SK-N-SH treated with all-trans-retinoic acid at 6 μM for 48 hours (cell line): ENCODE results near the gene FMO5.

Source experiments
- ATAC-seq: fragments of 200-7000 bp; cut with Tn5 transposase; 3 replicates; pipeline ENCODE4 v1.9.1; 2020; ENCODE audit warnings: mild to moderate bottlenecking, moderate library complexity
- ARNTL ChIP-seq: fragments of 450-650 bp; formaldehyde crosslinking; IDR thresholded peaks from 2 replicates; pipeline ENCODE4 v1.5.0; 2020; ENCODE audit warnings: low read depth, mild to moderate bottlenecking, moderate library complexity, borderline replicate concordance
- BACH2 ChIP-seq: fragments of 250-450 bp; sonication (Bioruptor Pico); IDR thresholded peaks from 2 replicates; pipeline ENCODE4 v1.9.0; 2021; ENCODE audit warnings: mild to moderate bottlenecking, borderline replicate concordance
- CSDC2 ChIP-seq: fragments of 250-450 bp; sonication (Bioruptor Pico); IDR thresholded peaks from 2 replicates; pipeline ENCODE4 v1.5.0; 2020; ENCODE audit warnings: mild to moderate bottlenecking, moderate library complexity
- ESRRG ChIP-seq: fragments of 250-450 bp; sonication (Bioruptor Pico); IDR thresholded peaks from 2 replicates; pipeline ENCODE4 v1.6.1; 2021; ENCODE audit warnings: mild to moderate bottlenecking
- GLIS3 ChIP-seq: fragments of 250-450 bp; sonication (Bioruptor Pico); IDR thresholded peaks from 2 replicates; pipeline ENCODE4 v1.5.0; 2020; ENCODE audit warnings: mild to moderate bottlenecking, moderate library complexity
- ISL1 ChIP-seq: fragments of 250-450 bp; sonication (Bioruptor Pico); IDR thresholded peaks from 2 replicates; pipeline ENCODE4 v2.1.2; 2022; ENCODE audit warnings: mild to moderate bottlenecking, moderate library complexity
- OSR1 ChIP-seq: fragments of 250-450 bp; sonication (Bioruptor Pico); IDR thresholded peaks from 2 replicates; pipeline ENCODE4 v1.8.0; 2022; ENCODE audit warnings: moderate library complexity, mild to moderate bottlenecking, inconsistent platforms
- PPARA ChIP-seq: fragments of 250-450 bp; sonication (Bioruptor Pico); IDR thresholded peaks from 2 replicates; pipeline ENCODE4 v1.5.0; 2020; ENCODE audit warnings: mild to moderate bottlenecking, borderline replicate concordance
- RARB ChIP-seq: fragments of 250-450 bp; sonication (Bioruptor Pico); IDR thresholded peaks from 2 replicates; pipeline ENCODE4 v1.8.0; 2021; ENCODE audit warnings: mild to moderate bottlenecking, moderate library complexity
- SNAI2 ChIP-seq: fragments of 250-450 bp; sonication (Bioruptor Pico); IDR thresholded peaks from 2 replicates; pipeline ENCODE4 v1.5.0; 2020; ENCODE audit warnings: mild to moderate bottlenecking, moderate library complexity
- TCF4 ChIP-seq: fragments of 250-450 bp; sonication (Bioruptor Pico); IDR thresholded peaks from 2 replicates; pipeline ENCODE4 v1.8.0; 2021; ENCODE audit warnings: mild to moderate bottlenecking, moderate library complexity, borderline replicate concordance
- TOX ChIP-seq: fragments of 250-450 bp; sonication (Bioruptor Pico); IDR thresholded peaks from 2 replicates; pipeline ENCODE4 v1.8.0; 2021; ENCODE audit warnings: mild to moderate bottlenecking, moderate library complexity, borderline replicate concordance
- ZFP3 ChIP-seq: fragments of 250-450 bp; sonication (Bioruptor Pico); IDR thresholded peaks from 2 replicates; pipeline ENCODE4 v1.5.0; 2020; ENCODE audit warnings: mild to moderate bottlenecking, moderate library complexity
- ZFP30 ChIP-seq: fragments of 450-650 bp; formaldehyde crosslinking; IDR thresholded peaks from 2 replicates; pipeline ENCODE4 v1.5.0; 2022; ENCODE audit warnings: mild to moderate bottlenecking, moderate library complexity
- ZNF565 ChIP-seq: fragments of 450-650 bp; formaldehyde crosslinking; conservative IDR thresholded peaks from 2 replicates; pipeline ENCODE4 v1.5.0; 2020; ENCODE audit warnings: low read depth, mild to moderate bottlenecking, moderate library complexity
- ZNF70 ChIP-seq: fragments of 450-650 bp; formaldehyde crosslinking; IDR thresholded peaks from 2 replicates; pipeline ENCODE4 v1.5.0; 2020; ENCODE audit warnings: mild to moderate bottlenecking, moderate library complexity
- ZNF8 ChIP-seq: fragments of 450-650 bp; formaldehyde crosslinking; IDR thresholded peaks from 2 replicates; pipeline ENCODE4 v1.5.0; 2020; ENCODE audit warnings: mild to moderate bottlenecking, moderate library complexity
- TF ChIP-seq, protein P1 (sequence below): fragments of 250-450 bp; sonication (Bioruptor Pico); IDR thresholded peaks from 2 replicates; pipeline ENCODE4 v1.8.0; 2021; ENCODE audit warnings: low read depth, mild to moderate bottlenecking, moderate library complexity, borderline replicate concordance
- TF ChIP-seq, protein P2 (sequence below): fragments of 250-450 bp; sonication (Bioruptor Pico); IDR thresholded peaks from 2 replicates; pipeline ENCODE4 v1.8.0; 2020; ENCODE audit warnings: mild to moderate bottlenecking, moderate library complexity, borderline replicate concordance
- TF ChIP-seq, protein P3 (sequence below): fragments of 250-450 bp; sonication (Bioruptor Pico); IDR thresholded peaks from 2 replicates; pipeline ENCODE4 v1.5.0; 2020; ENCODE audit warnings: mild to moderate bottlenecking, moderate library complexity
- TF ChIP-seq, protein P4 (sequence below): fragments of 250-450 bp; sonication (Bioruptor Pico); IDR thresholded peaks from 2 replicates; pipeline ENCODE4 v1.5.1; 2020; ENCODE audit warnings: low read depth, mild to moderate bottlenecking, moderate library complexity
- TF ChIP-seq, protein P5 (sequence below): fragments of 250-450 bp; sonication (Bioruptor Pico); IDR thresholded peaks from 2 replicates; pipeline ENCODE4 v1.5.1; 2021; ENCODE audit warnings: mild to moderate bottlenecking, moderate library complexity

FMO5 gene

DNA sequence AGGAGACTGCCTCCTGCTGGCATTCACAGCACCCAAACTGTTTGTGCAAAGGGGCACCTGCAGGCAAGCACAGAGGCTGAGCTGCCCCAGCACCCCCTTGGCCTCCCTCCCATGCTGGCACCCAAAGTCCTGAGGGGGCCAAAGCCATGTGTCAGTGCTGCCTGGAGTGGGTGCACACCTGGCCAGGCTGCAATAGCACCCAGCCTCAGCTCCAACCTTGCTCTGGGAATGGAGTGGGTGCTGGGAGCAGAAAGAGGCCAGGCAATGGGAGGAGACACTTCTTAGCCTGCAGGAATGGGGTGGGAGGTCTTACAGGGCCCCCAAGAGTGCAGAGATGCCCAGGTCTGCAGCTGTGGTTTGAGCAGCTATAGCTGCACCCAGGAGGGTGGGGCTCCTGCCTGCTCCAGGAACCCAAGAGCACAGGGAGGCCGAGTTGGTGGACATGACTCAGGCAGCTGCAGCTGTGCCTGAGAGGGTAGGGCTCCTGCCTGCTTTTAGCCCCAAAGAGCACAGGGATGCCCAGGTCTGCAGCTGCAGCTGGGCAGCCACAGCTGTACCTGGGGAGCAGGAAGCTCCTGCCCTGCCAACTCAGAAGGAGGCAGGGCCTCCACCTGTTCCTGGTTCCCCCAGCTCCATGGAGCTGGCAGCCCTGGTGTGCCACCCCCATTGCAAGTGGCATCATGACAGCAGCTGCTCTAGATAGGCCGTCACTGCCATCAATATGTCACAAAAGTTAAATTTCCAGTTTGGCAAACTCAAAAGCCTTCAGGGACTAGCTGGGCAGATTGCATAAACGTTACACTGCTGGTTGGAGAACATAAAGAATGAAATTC lies 12.0 kb upstream of the FMO5 start:
- TF ChIP-seq ESRRG: no peak
- TF ChIP-seq ARNTL: no peak
- no peak for TF ChIP-seq OSR1
- no peak for TF ChIP-seq CSDC2
- TF ChIP-seq ZFP3 (CRISPR knock-in tag): no peak
- TF ChIP-seq, protein P1, sequence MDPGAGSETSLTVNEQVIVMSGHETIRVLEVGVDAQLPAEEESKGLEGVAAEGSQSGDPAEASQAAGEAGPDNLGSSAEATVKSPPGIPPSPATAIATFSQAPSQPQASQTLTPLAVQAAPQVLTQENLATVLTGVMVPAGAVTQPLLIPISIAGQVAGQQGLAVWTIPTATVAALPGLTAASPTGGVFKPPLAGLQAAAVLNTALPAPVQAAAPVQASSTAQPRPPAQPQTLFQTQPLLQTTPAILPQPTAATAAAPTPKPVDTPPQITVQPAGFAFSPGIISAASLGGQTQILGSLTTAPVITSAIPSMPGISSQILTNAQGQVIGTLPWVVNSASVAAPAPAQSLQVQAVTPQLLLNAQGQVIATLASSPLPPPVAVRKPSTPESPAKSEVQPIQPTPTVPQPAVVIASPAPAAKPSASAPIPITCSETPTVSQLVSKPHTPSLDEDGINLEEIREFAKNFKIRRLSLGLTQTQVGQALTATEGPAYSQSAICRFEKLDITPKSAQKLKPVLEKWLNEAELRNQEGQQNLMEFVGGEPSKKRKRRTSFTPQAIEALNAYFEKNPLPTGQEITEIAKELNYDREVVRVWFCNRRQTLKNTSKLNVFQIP (CRISPR knock-in tag): no peak
- no peak for TF ChIP-seq BACH2 (CRISPR knock-in tag)
- no peak for TF ChIP-seq PPARA (CRISPR knock-in tag)
- TF ChIP-seq, protein P2, sequence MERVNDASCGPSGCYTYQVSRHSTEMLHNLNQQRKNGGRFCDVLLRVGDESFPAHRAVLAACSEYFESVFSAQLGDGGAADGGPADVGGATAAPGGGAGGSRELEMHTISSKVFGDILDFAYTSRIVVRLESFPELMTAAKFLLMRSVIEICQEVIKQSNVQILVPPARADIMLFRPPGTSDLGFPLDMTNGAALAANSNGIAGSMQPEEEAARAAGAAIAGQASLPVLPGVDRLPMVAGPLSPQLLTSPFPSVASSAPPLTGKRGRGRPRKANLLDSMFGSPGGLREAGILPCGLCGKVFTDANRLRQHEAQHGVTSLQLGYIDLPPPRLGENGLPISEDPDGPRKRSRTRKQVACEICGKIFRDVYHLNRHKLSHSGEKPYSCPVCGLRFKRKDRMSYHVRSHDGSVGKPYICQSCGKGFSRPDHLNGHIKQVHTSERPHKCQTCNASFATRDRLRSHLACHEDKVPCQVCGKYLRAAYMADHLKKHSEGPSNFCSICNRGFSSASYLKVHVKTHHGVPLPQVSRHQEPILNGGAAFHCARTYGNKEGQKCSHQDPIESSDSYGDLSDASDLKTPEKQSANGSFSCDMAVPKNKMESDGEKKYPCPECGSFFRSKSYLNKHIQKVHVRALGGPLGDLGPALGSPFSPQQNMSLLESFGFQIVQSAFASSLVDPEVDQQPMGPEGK (CRISPR knock-in tag): no peak
- no peak for TF ChIP-seq TCF4 (CRISPR knock-in tag)
- no peak for TF ChIP-seq ZNF70
- no peak for TF ChIP-seq ZNF565 (CRISPR knock-in tag)
- TF ChIP-seq GLIS3 (CRISPR knock-in tag): no peak
- TF ChIP-seq, protein P3, sequence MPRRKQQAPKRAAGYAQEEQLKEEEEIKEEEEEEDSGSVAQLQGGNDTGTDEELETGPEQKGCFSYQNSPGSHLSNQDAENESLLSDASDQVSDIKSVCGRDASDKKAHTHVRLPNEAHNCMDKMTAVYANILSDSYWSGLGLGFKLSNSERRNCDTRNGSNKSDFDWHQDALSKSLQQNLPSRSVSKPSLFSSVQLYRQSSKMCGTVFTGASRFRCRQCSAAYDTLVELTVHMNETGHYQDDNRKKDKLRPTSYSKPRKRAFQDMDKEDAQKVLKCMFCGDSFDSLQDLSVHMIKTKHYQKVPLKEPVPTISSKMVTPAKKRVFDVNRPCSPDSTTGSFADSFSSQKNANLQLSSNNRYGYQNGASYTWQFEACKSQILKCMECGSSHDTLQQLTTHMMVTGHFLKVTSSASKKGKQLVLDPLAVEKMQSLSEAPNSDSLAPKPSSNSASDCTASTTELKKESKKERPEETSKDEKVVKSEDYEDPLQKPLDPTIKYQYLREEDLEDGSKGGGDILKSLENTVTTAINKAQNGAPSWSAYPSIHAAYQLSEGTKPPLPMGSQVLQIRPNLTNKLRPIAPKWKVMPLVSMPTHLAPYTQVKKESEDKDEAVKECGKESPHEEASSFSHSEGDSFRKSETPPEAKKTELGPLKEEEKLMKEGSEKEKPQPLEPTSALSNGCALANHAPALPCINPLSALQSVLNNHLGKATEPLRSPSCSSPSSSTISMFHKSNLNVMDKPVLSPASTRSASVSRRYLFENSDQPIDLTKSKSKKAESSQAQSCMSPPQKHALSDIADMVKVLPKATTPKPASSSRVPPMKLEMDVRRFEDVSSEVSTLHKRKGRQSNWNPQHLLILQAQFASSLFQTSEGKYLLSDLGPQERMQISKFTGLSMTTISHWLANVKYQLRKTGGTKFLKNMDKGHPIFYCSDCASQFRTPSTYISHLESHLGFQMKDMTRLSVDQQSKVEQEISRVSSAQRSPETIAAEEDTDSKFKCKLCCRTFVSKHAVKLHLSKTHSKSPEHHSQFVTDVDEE (CRISPR knock-in tag): no peak
- TF ChIP-seq RARB (CRISPR knock-in tag): no peak
- no peak for TF ChIP-seq ZFP30 (CRISPR knock-in tag)
- TF ChIP-seq, protein P4, sequence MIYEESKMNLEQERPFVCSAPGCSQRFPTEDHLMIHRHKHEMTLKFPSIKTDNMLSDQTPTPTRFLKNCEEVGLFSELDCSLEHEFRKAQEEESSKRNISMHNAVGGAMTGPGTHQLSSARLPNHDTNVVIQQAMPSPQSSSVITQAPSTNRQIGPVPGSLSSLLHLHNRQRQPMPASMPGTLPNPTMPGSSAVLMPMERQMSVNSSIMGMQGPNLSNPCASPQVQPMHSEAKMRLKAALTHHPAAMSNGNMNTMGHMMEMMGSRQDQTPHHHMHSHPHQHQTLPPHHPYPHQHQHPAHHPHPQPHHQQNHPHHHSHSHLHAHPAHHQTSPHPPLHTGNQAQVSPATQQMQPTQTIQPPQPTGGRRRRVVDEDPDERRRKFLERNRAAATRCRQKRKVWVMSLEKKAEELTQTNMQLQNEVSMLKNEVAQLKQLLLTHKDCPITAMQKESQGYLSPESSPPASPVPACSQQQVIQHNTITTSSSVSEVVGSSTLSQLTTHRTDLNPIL (CRISPR knock-in tag): no peak
- TF ChIP-seq, all 23 proteins: peak for 0
- no peak for ATAC-seq

DNA sequence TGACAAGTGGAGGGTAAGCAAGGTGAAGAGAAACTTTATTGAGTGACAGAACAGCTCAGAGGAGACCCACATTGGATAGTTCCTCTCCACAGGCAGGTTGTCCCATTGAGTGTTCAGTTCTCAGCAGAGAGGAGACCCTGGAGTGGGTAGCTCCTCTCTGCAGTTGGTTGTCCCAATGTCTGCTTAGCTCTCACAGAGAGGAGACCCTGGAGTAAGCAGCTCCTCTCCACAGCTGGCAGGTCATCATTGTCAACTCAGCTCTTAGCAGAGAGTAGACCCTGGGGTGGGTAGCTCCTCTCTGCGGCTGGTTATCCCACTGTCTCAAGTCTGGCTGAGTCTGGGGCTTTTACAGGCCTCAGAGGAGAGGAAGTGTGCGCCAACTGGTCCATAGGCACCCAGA lies 11.3 kb upstream of the FMO5 start:
- ATAC-seq: no peak
- TF ChIP-seq, protein P5, sequence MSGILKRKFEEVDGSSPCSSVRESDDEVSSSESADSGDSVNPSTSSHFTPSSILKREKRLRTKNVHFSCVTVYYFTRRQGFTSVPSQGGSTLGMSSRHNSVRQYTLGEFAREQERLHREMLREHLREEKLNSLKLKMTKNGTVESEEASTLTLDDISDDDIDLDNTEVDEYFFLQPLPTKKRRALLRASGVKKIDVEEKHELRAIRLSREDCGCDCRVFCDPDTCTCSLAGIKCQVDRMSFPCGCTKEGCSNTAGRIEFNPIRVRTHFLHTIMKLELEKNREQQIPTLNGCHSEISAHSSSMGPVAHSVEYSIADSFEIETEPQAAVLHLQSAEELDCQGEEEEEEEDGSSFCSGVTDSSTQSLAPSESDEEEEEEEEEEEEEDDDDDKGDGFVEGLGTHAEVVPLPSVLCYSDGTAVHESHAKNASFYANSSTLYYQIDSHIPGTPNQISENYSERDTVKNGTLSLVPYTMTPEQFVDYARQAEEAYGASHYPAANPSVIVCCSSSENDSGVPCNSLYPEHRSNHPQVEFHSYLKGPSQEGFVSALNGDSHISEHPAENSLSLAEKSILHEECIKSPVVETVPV (CRISPR knock-in tag): no peak
- TF ChIP-seq GLIS3 (CRISPR knock-in tag) (no peak), BACH2 (CRISPR knock-in tag) (no peak), TOX (CRISPR knock-in tag) (no peak), ZFP3 (CRISPR knock-in tag) (no peak), ARNTL (no peak), TCF4 (CRISPR knock-in tag) (no peak), ISL1 (no peak), SNAI2 (CRISPR knock-in tag) (no peak), ZFP30 (CRISPR knock-in tag) (no peak), CSDC2 (no peak), ZNF565 (CRISPR knock-in tag) (no peak), ZNF8 (CRISPR knock-in tag) (no peak)
- TF ChIP-seq, protein P1 (CRISPR knock-in tag): no peak
